GM12801 (cell line): Measurements from ENCODE around the gene MTERF4.

Experiments
- CTCF ChIP-seq: IDR thresholded peaks from one replicate; pipeline ENCODE4 v1.5.1; 2011; ENCODE audit warnings: control low read depth; ENCODE audit not compliant: insufficient read length; ENCODE audit errors: extremely low read depth

MTERF4 gene

GRCh38 chr2:241066893-241067341, 35.2 kb downstream of the MTERF4 start:
- no peak for TF ChIP-seq CTCF

GRCh38 chr2:241066171-241066892, 35.8 kb downstream of the MTERF4 start:
- TF ChIP-seq CTCF = no peak

- TF ChIP-seq CTCF = no peak
Observed at GRCh38 chr2:241065355-241065803, 36.7 kb downstream of the MTERF4 start.

GRCh38 chr2:241064802-241065354, 37.2 kb downstream of the MTERF4 start:
- no peak for TF ChIP-seq CTCF

DNA sequence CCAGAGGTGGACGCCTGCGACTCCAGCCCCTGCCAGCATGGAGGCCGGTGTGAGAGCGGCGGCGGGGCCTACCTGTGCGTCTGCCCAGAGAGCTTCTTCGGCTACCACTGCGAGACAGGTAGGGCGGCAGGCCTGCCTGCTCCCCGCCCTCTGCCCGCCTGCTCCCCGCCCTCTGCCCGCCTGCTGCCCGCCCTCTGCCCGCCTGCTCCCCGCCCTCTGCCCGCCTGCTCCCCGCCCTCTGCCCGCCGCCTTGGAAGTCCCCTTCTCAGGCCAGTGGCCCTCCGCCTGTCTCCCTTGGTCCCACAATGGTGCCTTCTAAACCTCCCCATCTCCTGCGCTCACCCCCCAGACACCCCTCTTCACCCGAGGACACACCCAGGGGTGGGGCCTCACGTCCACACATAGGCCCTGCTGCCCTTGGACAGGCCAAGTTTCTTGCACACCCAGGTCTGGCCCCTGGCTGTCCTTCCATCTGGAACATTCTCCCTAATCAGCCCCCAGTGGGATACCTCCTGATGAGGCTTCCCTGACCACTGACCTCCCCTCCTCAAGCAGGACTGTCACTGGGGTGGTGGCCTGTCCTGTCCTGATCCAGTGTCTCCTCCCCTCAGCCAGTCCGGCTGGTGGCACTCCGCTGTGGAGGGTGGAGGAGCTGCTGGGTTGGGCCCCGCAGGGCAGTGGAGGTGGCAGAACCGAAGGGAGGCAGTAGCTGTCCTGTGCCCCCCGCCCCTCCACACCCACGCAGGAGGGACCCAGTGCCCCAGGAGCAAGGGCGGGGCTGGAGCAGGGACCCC, 37.9 kb downstream of the MTERF4 start:
- TF ChIP-seq CTCF = no peak

DNA sequence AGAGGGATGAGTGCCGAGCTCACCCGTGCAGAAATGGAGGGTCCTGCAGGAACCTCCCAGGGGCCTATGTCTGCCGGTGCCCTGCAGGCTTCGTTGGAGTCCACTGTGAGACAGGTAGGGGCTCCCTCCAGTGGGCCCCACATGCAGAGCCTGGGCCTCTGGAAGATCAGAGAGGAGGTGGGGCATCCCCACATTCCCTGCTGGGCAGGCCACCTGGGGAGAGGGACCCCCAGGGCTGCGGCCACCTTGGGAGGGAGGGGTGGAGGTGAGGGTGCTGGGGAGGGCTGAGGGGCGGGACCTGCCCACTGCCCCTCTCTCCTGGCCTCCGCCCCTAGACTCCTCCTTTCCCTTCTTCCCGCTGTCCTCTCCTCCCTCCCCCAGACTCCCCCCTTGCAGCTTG, 38.5 kb downstream of the MTERF4 start:
- no peak for TF ChIP-seq CTCF

DNA sequence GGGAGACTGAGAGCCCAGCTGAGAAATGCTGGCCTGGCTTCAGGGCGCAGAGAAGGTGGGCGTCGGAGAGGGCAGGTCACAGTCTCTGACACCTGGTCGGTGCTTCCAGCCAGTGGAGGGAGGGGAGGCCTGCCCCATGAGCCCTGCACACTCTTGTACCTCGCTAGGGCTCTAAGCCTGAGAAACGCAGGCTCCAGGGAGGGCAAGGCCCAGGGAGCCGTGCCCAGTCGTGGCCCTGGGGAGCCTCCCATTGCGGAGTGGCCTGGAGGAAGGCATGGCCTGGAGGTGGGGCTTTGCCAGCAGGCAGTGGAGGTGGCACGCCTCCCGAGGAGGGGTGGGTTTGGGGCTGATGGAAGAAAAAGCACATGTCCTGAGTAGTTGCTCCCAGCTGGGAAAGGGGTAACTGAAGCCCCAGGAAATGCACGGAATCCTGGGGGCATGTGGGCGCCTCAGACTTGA, 39.0 kb downstream of the MTERF4 start:
- no peak for TF ChIP-seq CTCF
